DND-41 (cell line): ENCODE data around the gene RRP1.

Experiments
- ATAC-seq: fragments of 200-7000 bp; cut with Tn5 transposase; 3 replicates; pipeline ENCODE4 v1.9.1; 2021; ENCODE audit warnings: low read depth; ENCODE audit not compliant: insufficient read depth
- DNase-seq: peaks from one replicate; pipeline ENCODE4 v3.0.0-alpha.2; 2020
- H2AFZ ChIP-seq: 2 replicates; pipeline ENCODE4 v1.6.0; 2012; ENCODE audit warnings: low read depth, low read length
- H3K27ac ChIP-seq: 2 replicates; pipeline ENCODE4 v1.5.1; 2012; ENCODE audit warnings: low read length, inconsistent platforms
- H3K27me3 ChIP-seq: fragments of 200-600 bp; sonication (generic); 2 replicates; pipeline ENCODE4 v1.6.0; 2012; ENCODE audit warnings: low read length, mild to moderate bottlenecking, inconsistent platforms; ENCODE audit not compliant: insufficient read depth, poor library complexity
- H3K36me3 ChIP-seq: 2 replicates; pipeline ENCODE4 v1.5.1; 2012; ENCODE audit warnings: low read length, inconsistent platforms; ENCODE audit not compliant: insufficient read depth
- H3K4me1 ChIP-seq: 2 replicates; pipeline ENCODE4 v1.5.1; 2012; ENCODE audit warnings: mild to moderate bottlenecking, low read length; ENCODE audit not compliant: insufficient read depth
- H3K4me2 ChIP-seq: 2 replicates; pipeline ENCODE4 v1.6.0; 2012; ENCODE audit warnings: mild to moderate bottlenecking, moderate library complexity, low read length, inconsistent platforms; ENCODE audit not compliant: insufficient read depth
- H3K4me3 ChIP-seq, 2 experiments: fragments of 200-600 bp in 1 of 2; shearing (Covaris generic) in 1 of 2; 2 replicates each; pipeline ENCODE4 v1.5.1; 2012 to 2016; ENCODE audit warnings: inconsistent platforms in 2 of 2, low read length in 2 of 2, mild to moderate bottlenecking in 2 of 2, low read depth in 1 of 2, moderate library complexity in 1 of 2
- H3K79me2 ChIP-seq: 2 replicates; pipeline ENCODE4 v1.6.0; 2012; ENCODE audit warnings: low read length, inconsistent platforms; ENCODE audit not compliant: insufficient read depth
- H3K9ac ChIP-seq: 2 replicates; pipeline ENCODE4 v1.6.0; 2012; ENCODE audit warnings: low read depth, mild to moderate bottlenecking, inconsistent platforms, low read length, moderate library complexity
- H3K9me3 ChIP-seq: 2 replicates; pipeline ENCODE4 v1.5.1; 2012; ENCODE audit warnings: low read length, moderate library complexity, mild to moderate bottlenecking, inconsistent platforms; ENCODE audit not compliant: insufficient read depth, severe bottlenecking
- H4K20me1 ChIP-seq: 2 replicates; pipeline ENCODE4 v1.6.0; 2012; ENCODE audit warnings: low read length; ENCODE audit not compliant: insufficient read depth
- CTCF ChIP-seq: IDR thresholded peaks from 2 replicates; pipeline ENCODE4 v1.5.1; 2012; ENCODE audit warnings: borderline replicate concordance, low read length, moderate library complexity, mild to moderate bottlenecking; ENCODE audit not compliant: poor library complexity, severe bottlenecking; ENCODE audit errors: extremely low read depth
- EZH2 ChIP-seq: IDR thresholded peaks from 3 replicates; pipeline ENCODE4 v1.6.1; 2012; ENCODE audit warnings: borderline replicate concordance, low read depth, mild to moderate bottlenecking, moderate library complexity, low read length, inconsistent platforms; ENCODE audit not compliant: severe bottlenecking

RRP1 gene

GRCh38 chr21:43790010-43790524 lies 690 bp downstream of the RRP1 start:
- Histone ChIP-seq H3K27ac (peak overlapping the region; percentile 62), H2AFZ (peak overlapping the region; percentile 92), H3K9ac (peak overlapping the region; percentile 76), H3K27me3 (no peaks in the 10 kb centered on the region), H4K20me1 (peaks cover 43% of the 10 kb centered on the region), H3K4me3 (peak overlapping the region; percentile 86 to 87; a peak in 3 of 4 replicates), H3K79me2 (peaks cover 52% of the 10 kb centered on the region), H3K36me3 (peaks cover 44% of the 10 kb centered on the region), H3K4me2 (peak overlapping the region; percentile 77), H3K9me3 (no peaks in the 10 kb centered on the region), H3K4me1 (peaks cover 24% of the 10 kb centered on the region)
- ATAC-seq (no peak), DNase-seq (no peak)
- TF ChIP-seq EZH2 (no peak), CTCF (no peak)

GRCh38 chr21:43792406-43792805 lies 3.0 kb downstream of the RRP1 start:
- Histone ChIP-seq H3K9me3 (no peaks in the 10 kb centered on the region), H3K27ac (no peak overlapping the region), H3K4me2 (no peak overlapping the region), H3K4me3 (no peak overlapping the region), H3K27me3 (no peaks in the 10 kb centered on the region), H3K4me1 (peaks cover 24% of the 10 kb centered on the region), H2AFZ (no peak overlapping the region), H3K79me2 (peaks cover 54% of the 10 kb centered on the region), H4K20me1 (peaks cover 54% of the 10 kb centered on the region), H3K36me3 (peaks cover 66% of the 10 kb centered on the region), H3K9ac (no peak overlapping the region)
- ATAC-seq = no peak
- DNase-seq = no peak
- no peak for TF ChIP-seq EZH2
- no peak for TF ChIP-seq CTCF

GRCh38 chr21:43793243-43793642 lies 3.9 kb downstream of the RRP1 start:
- peaks cover 55% of the 10 kb centered on the region for H4K20me1 ChIP-seq
- H3K79me2 ChIP-seq = peaks cover 54% of the 10 kb centered on the region
- no peak overlapping the region for H2AFZ ChIP-seq
- H3K9me3 ChIP-seq = no peaks in the 10 kb centered on the region
- H3K27ac ChIP-seq = no peak overlapping the region
- no peak for TF ChIP-seq EZH2
- TF ChIP-seq CTCF = no peak
- H3K4me3 ChIP-seq = no peak overlapping the region
- DNase-seq (no peak), ATAC-seq (no peak)
- no peaks in the 10 kb centered on the region for H3K27me3 ChIP-seq
- H3K9ac ChIP-seq = no peak overlapping the region
- H3K4me1 ChIP-seq = peaks cover 24% of the 10 kb centered on the region
- no peak overlapping the region for H3K4me2 ChIP-seq
- H3K36me3 ChIP-seq = peaks cover 75% of the 10 kb centered on the region

- Histone ChIP-seq H3K36me3 (peaks cover 85% of the 10 kb centered on the region), H2AFZ (no peak overlapping the region), H3K4me2 (no peak overlapping the region), H3K27me3 (no peaks in the 10 kb centered on the region), H3K4me1 (peaks cover 19% of the 10 kb centered on the region), H3K27ac (no peak overlapping the region), H4K20me1 (peaks cover 59% of the 10 kb centered on the region), H3K9ac (no peak overlapping the region), H3K9me3 (no peaks in the 10 kb centered on the region), H3K4me3 (no peak overlapping the region), H3K79me2 (peaks cover 54% of the 10 kb centered on the region)
- ATAC-seq (no peak), DNase-seq (no peak)
- TF ChIP-seq CTCF (no peak), EZH2 (no peak)
These were observed 4.9 kb downstream of the RRP1 start for GRCh38 chr21:43794311-43794710.
